Trophoblast cell (in vitro differentiated cells and primary cell): Measurements from ENCODE around the gene TEPSIN.

ENCODE experiments used
- DNase-seq, 2 donors: peaks; one replicate each; pipeline ENCODE4 v3.0.0-alpha.2; 2016
- H2AFZ ChIP-seq: 2 replicates; pipeline ENCODE4 v1.6.1; 2013; ENCODE audit warnings: low read length, moderate library complexity, mild to moderate bottlenecking; ENCODE audit not compliant: insufficient read depth, poor library complexity
- H2AK5ac ChIP-seq: 2 replicates; pipeline ENCODE4 v1.6.1; 2013; ENCODE audit warnings: mild to moderate bottlenecking, low read length
- H2BK120ac ChIP-seq: 2 replicates; pipeline ENCODE4 v1.6.1; 2013; ENCODE audit warnings: low read length, mild to moderate bottlenecking, moderate library complexity; ENCODE audit not compliant: insufficient read depth, poor library complexity
- H2BK12ac ChIP-seq: 2 replicates; pipeline ENCODE4 v1.6.1; 2013; ENCODE audit warnings: mild to moderate bottlenecking, low read length, moderate library complexity
- H2BK5ac ChIP-seq: 2 replicates; pipeline ENCODE4 v1.6.1; 2013; ENCODE audit warnings: low read length, low read depth, moderate library complexity, mild to moderate bottlenecking; ENCODE audit not compliant: poor library complexity
- H3K14ac ChIP-seq: 2 replicates; pipeline ENCODE4 v1.6.1; 2013; ENCODE audit warnings: mild to moderate bottlenecking, low read length
- H3K18ac ChIP-seq: 2 replicates; pipeline ENCODE4 v1.6.1; 2013; ENCODE audit warnings: mild to moderate bottlenecking, low read length
- H3K23ac ChIP-seq: 2 replicates; pipeline ENCODE4 v1.6.1; 2013; ENCODE audit warnings: low read length
- H3K27ac ChIP-seq: 2 replicates; pipeline ENCODE4 v1.5.1; 2013; ENCODE audit warnings: low read depth, mild to moderate bottlenecking, inconsistent platforms, low read length, moderate library complexity
- H3K27me3 ChIP-seq: 2 replicates; pipeline ENCODE4 v1.6.1; 2013; ENCODE audit warnings: inconsistent platforms, mild to moderate bottlenecking, low read length, moderate library complexity; ENCODE audit not compliant: insufficient read depth
- H3K36me3 ChIP-seq, 2 experiments: 1 replicate in 1 of 2; 2 replicates in 1 of 2; pipeline ENCODE4 v1.6.1; 2013; ENCODE audit warnings: low read length in 2 of 2, mild to moderate bottlenecking in 2 of 2, moderate library complexity in 1 of 2; ENCODE audit not compliant: insufficient read depth in 2 of 2, control insufficient read depth in 1 of 2
- H3K4ac ChIP-seq: 2 replicates; pipeline ENCODE4 v1.6.1; 2013; ENCODE audit warnings: low read depth, mild to moderate bottlenecking, low read length, moderate library complexity
- H3K4me1 ChIP-seq, 2 experiments: 1 replicate in 1 of 2; 2 replicates in 1 of 2; pipeline ENCODE4 v1.6.1; 2013; ENCODE audit warnings: low read length in 2 of 2, mild to moderate bottlenecking in 2 of 2, moderate library complexity in 1 of 2; ENCODE audit not compliant: insufficient read depth in 2 of 2, control insufficient read depth in 1 of 2
- H3K4me2 ChIP-seq: 2 replicates; pipeline ENCODE4 v1.6.1; 2013; ENCODE audit warnings: inconsistent platforms, mild to moderate bottlenecking, low read length, moderate library complexity
- H3K4me3 ChIP-seq: 2 replicates; pipeline ENCODE4 v1.5.1; 2013; ENCODE audit warnings: mild to moderate bottlenecking, low read depth, low read length, inconsistent platforms
- H3K79me1 ChIP-seq: one replicate; pipeline ENCODE4 v1.6.1; 2013; ENCODE audit warnings: low read length
- H3K79me2 ChIP-seq: 2 replicates; pipeline ENCODE4 v1.6.1; 2013; ENCODE audit warnings: low read length, mild to moderate bottlenecking; ENCODE audit not compliant: control insufficient read depth, insufficient read depth, poor library complexity
- H3K9ac ChIP-seq: 2 replicates; pipeline ENCODE4 v1.6.1; 2013; ENCODE audit warnings: mild to moderate bottlenecking, low read length
- H3K9me3 ChIP-seq: 2 replicates; pipeline ENCODE4 v1.6.1; 2013; ENCODE audit warnings: low read depth, mild to moderate bottlenecking, control low read depth, inconsistent platforms, low read length; ENCODE audit not compliant: insufficient read depth
- H4K12ac ChIP-seq: 2 replicates; pipeline ENCODE4 v1.6.1; 2013; ENCODE audit warnings: low read depth, mild to moderate bottlenecking, low read length, moderate library complexity
- H4K8ac ChIP-seq: 2 replicates; pipeline ENCODE4 v1.6.1; 2013; ENCODE audit warnings: low read depth, mild to moderate bottlenecking, low read length, moderate library complexity
- H4K91ac ChIP-seq: one replicate; pipeline ENCODE4 v1.6.1; 2013; ENCODE audit warnings: low read depth, mild to moderate bottlenecking, low read length, moderate library complexity
- WGBS: extraction: QIAGEN DNeasy Blood & Tissue Kit; methylation state at CpG from one replicate; pipeline ENCODE4 v1.1.7; 2013; ENCODE audit warnings: missing lambda C conversion rate; ENCODE audit not compliant: insufficient read length, insufficient coverage; ENCODE audit errors: extremely low coverage; 5-methylcytosine and 5-hydroxymethylcytosine counted together

The TEPSIN gene

GRCh38 chr17:81191116-81191515 lies 47.7 kb downstream of the TEPSIN start:
- no peak overlapping the region for H2AFZ ChIP-seq
- H3K4me2 ChIP-seq: no peak overlapping the region
- H2AK5ac ChIP-seq: no peak overlapping the region
- H2BK12ac ChIP-seq: no peak overlapping the region
- peaks cover 4 to 9% of the 10 kb centered on the region in 2 experiments for H3K4me1 ChIP-seq
- no peaks in the 10 kb centered on the region for H3K79me1 ChIP-seq
- H3K27ac ChIP-seq: no peak overlapping the region
- no peaks in the 10 kb centered on the region for H3K27me3 ChIP-seq
- no CpG with 5 or more reads among the region's 20 CpGs for WGBS
- no peak overlapping the region for H4K91ac ChIP-seq
- no peak overlapping the region for H3K9ac ChIP-seq
- no peak for DNase-seq
- H3K4ac ChIP-seq: no peak overlapping the region
- no peak overlapping the region for H3K18ac ChIP-seq
- H3K14ac ChIP-seq: no peak overlapping the region
- H3K9me3 ChIP-seq: no peaks in the 10 kb centered on the region
- no peaks in the 10 kb centered on the region for H3K79me2 ChIP-seq
- no peak overlapping the region for H4K12ac ChIP-seq
- no peak overlapping the region for H3K4me3 ChIP-seq
- H3K36me3 ChIP-seq: peaks cover 23 to 25% of the 10 kb centered on the region in 2 experiments
- H2BK5ac ChIP-seq: no peak overlapping the region
- no peak overlapping the region for H4K8ac ChIP-seq
- H3K23ac ChIP-seq: no peak overlapping the region
- no peak overlapping the region for H2BK120ac ChIP-seq

DNA sequence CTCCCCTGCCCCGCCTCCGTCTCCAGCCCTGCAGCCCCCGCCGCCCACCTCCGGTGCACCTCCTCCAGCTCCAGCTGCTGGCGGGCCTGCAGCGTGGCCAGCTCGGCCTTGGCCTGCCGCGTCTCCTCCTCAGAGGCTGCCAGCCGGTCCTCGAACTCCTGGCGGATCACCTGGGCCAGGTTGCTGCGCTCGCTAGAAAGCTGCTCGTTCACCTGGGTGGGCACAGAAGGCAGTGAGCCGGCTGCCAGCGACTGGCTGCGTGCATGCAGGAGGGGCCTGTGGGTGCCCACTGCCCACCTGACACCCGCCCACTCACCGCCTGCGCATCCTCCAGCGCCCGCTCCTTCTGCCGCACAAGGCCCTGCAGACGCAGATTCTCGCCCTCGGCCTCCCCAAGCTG lies 48.3 kb downstream of the TEPSIN start:
- no peak overlapping the region for H4K12ac ChIP-seq
- no peak overlapping the region for H3K18ac ChIP-seq
- DNase-seq: no peak
- no peak overlapping the region for H3K14ac ChIP-seq
- no peak overlapping the region for H2BK12ac ChIP-seq
- WGBS: no CpG with 5 or more reads among the region's 28 CpGs
- H3K4me2 ChIP-seq: no peak overlapping the region
- H3K9me3 ChIP-seq: no peaks in the 10 kb centered on the region
- no peaks in the 10 kb centered on the region for H3K79me2 ChIP-seq
- H3K4me1 ChIP-seq: peaks cover 4 to 9% of the 10 kb centered on the region in 2 experiments
- H2AFZ ChIP-seq: no peak overlapping the region
- H3K4me3 ChIP-seq: no peak overlapping the region
- H4K8ac ChIP-seq: no peak overlapping the region
- H3K4ac ChIP-seq: no peak overlapping the region
- H3K9ac ChIP-seq: no peak overlapping the region
- H3K79me1 ChIP-seq: no peaks in the 10 kb centered on the region
- H2BK120ac ChIP-seq: no peak overlapping the region
- no peak overlapping the region for H3K27ac ChIP-seq
- H3K36me3 ChIP-seq: peaks cover 21% of the 10 kb centered on the region in 2 experiments
- no peak overlapping the region for H4K91ac ChIP-seq
- H3K23ac ChIP-seq: no peak overlapping the region
- H3K27me3 ChIP-seq: no peaks in the 10 kb centered on the region
- no peak overlapping the region for H2AK5ac ChIP-seq
- H2BK5ac ChIP-seq: no peak overlapping the region

GRCh38 chr17:81189670-81190530 lies 49.0 kb downstream of the TEPSIN start:
- Histone ChIP-seq H3K9me3 (no peaks in the 10 kb centered on the region), H3K23ac (no peak overlapping the region), H4K91ac (no peak overlapping the region), H2BK5ac (no peak overlapping the region), H3K79me1 (no peaks in the 10 kb centered on the region), H3K9ac (no peak overlapping the region), H3K4me2 (no peak overlapping the region), H3K4me3 (no peak overlapping the region), H3K36me3 (peaks cover 17% of the 10 kb centered on the region in 2 experiments), H3K4me1 (peaks cover 4 to 9% of the 10 kb centered on the region in 2 experiments), H2BK120ac (no peak overlapping the region), H3K27ac (no peak overlapping the region), H3K27me3 (no peaks in the 10 kb centered on the region), H3K18ac (no peak overlapping the region), H2AK5ac (no peak overlapping the region), H2AFZ (no peak overlapping the region), H3K4ac (no peak overlapping the region), H3K14ac (no peak overlapping the region), H4K8ac (no peak overlapping the region), H3K79me2 (no peaks in the 10 kb centered on the region), H4K12ac (no peak overlapping the region), H2BK12ac (no peak overlapping the region)
- WGBS: no CpG with 5 or more reads among the region's 27 CpGs
- peak in 1 of 2 donors; percentile 3 for DNase-seq

DNA sequence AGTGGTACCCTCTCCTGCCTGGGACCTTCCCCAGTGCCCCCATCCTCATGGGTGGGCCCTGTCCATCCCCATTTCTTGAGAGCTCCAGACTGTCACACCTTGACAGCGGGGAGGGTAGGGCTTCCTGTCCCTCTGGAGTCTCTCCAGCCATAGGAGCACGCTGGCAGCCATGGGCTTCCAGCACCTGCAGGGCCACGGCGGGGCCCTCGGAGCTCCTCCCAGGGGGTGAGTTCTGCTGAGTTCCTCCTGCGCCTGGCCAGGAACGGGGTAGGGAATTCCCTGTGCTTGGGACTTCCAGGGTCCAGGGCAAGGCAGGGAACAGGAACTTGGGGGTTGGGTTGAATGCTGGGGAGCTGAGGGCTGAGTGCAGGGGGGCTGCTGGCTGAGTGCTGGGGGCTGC lies 49.8 kb downstream of the TEPSIN start:
- Histone ChIP-seq H4K91ac (no peak overlapping the region), H4K12ac (no peak overlapping the region), H2AK5ac (no peak overlapping the region), H3K36me3 (peaks cover 17% of the 10 kb centered on the region in 2 experiments), H3K79me1 (no peaks in the 10 kb centered on the region), H2BK5ac (no peak overlapping the region), H3K27me3 (no peaks in the 10 kb centered on the region), H3K4me3 (no peak overlapping the region), H3K27ac (no peak overlapping the region), H3K9ac (no peak overlapping the region), H2AFZ (no peak overlapping the region), H4K8ac (no peak overlapping the region), H3K23ac (no peak overlapping the region), H3K4me1 (peaks cover 4 to 9% of the 10 kb centered on the region in 2 experiments), H2BK12ac (no peak overlapping the region), H3K4ac (no peak overlapping the region), H3K14ac (no peak overlapping the region), H2BK120ac (no peak overlapping the region), H3K79me2 (no peaks in the 10 kb centered on the region), H3K9me3 (peaks cover 1% of the 10 kb centered on the region), H3K18ac (no peak overlapping the region), H3K4me2 (no peak overlapping the region)
- WGBS: no CpG with 5 or more reads among the region's 7 CpGs
- no peak for DNase-seq
